Endothelial cell of umbilical vein (primary cell): ENCODE data around the gene OR5AC2.

Experiments
- EZH2 ChIP-seq: IDR thresholded peaks from 2 replicates; pipeline ENCODE4 v1.6.1; 2012; ENCODE audit warnings: borderline replicate concordance, low read depth, mild to moderate bottlenecking, moderate library complexity, low read length, inconsistent platforms; ENCODE audit not compliant: severe bottlenecking
- TF ChIP-seq, protein P1 (sequence below), 2 donors: IDR thresholded peaks; 1 replicate in 1 of 2; 2 replicates in 1 of 2; pipeline ENCODE4 v1.5.1; 2011; ENCODE audit warnings: low read length in 2 of 2, mild to moderate bottlenecking in 2 of 2, moderate library complexity in 2 of 2, control low read depth in 1 of 2, inconsistent platforms in 1 of 2, low read depth in 1 of 2; ENCODE audit not compliant: insufficient read depth in 1 of 2; ENCODE audit errors: extremely low read depth in 1 of 2

DNA sequence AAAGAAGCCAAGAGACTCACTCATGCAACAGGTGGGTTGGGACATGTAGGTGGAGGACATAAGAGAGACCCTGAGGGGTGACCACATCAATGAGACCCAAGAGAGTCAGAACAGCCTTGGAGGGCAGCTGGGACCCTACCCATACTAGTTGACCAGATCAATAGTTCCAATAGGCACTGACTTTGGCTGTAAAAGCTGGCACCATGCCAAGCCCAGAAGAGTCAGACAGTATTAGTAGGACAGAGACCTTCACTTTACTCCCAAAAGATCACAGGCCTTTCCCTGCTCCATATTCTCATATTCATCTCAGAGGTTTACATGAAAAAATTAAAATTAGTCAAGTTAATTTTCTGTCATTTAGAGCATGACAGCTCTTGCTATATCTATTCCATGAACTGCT is 30.9 kb upstream of the OR5AC2 start:
- TF ChIP-seq, protein P1, sequence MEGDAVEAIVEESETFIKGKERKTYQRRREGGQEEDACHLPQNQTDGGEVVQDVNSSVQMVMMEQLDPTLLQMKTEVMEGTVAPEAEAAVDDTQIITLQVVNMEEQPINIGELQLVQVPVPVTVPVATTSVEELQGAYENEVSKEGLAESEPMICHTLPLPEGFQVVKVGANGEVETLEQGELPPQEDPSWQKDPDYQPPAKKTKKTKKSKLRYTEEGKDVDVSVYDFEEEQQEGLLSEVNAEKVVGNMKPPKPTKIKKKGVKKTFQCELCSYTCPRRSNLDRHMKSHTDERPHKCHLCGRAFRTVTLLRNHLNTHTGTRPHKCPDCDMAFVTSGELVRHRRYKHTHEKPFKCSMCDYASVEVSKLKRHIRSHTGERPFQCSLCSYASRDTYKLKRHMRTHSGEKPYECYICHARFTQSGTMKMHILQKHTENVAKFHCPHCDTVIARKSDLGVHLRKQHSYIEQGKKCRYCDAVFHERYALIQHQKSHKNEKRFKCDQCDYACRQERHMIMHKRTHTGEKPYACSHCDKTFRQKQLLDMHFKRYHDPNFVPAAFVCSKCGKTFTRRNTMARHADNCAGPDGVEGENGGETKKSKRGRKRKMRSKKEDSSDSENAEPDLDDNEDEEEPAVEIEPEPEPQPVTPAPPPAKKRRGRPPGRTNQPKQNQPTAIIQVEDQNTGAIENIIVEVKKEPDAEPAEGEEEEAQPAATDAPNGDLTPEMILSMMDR (IDR thresholded peaks at IDR 0.05; ENCODE audit: extremely low read depth in 1 of 2, insufficient read depth in 1 of 2, low read depth in 1 of 2, low read length in 2 of 2): no peak
- TF ChIP-seq EZH2: no peak
